ENCODE measurements around the gene ANGPTL4. TPM values are rescaled to one million over a fixed set of nuclear protein-coding genes. Genes with fewer than 3 reads are reported as not detected.

Gene ANGPTL4
- total RNA-seq, 1 experiment from 2014 or later: not detected

DNA sequence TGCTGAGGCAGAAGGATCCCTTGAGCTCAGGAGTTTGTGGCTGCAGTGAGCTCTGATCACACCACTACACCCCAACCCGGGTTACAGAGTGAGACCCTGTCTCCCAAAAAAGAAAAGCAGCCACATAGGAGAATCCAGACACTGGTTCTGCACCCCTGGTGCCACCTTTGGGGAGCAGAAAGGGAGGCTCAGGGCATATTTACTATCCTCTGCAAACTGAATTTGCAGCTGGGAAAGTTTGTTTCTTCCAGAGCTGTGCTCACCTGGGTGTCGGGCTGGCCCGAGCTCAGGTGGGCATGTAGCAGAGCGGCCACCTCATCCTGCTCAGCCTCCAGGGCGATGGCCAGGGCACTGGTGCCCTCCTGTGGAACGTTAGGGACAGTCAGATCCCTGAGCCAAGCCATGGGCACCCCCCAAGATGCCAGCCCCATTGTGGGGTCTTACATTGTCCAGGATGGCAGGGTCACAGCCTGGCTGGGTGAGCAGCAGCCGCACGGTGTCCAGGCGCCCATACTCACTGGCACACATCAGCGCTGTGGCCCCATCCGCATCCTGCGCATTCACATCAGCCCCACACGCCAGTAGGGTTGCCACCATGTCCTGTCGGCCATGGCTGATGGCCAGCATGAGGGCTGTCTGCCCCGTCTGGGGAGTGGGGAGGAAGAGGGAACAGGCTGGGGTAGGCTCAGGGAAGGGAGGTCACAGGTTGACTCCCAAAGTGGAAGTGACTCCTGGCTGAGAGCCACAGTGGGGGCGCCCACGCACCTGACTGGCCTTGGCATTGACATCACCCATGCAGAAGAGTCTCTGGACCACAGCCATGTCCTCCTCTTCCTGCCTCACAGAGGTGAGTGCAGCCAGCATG, 39.5 kb upstream of the ANGPTL4 start:
- DNase-seq: no peak
- peaks cover 51% of the 10 kb centered on the region; the same call in 1 of the 2 replicates for H3F3A ChIP-seq (ENCODE audit: insufficient read depth, low read depth)
- no peaks in the 10 kb centered on the region for H3K27me3 ChIP-seq (ENCODE audit: insufficient read depth, low read depth)
- no peak for TF ChIP-seq EZH2 (IDR thresholded peaks at IDR 0.05; ENCODE audit: low read depth)
- TF ChIP-seq, protein P1, sequence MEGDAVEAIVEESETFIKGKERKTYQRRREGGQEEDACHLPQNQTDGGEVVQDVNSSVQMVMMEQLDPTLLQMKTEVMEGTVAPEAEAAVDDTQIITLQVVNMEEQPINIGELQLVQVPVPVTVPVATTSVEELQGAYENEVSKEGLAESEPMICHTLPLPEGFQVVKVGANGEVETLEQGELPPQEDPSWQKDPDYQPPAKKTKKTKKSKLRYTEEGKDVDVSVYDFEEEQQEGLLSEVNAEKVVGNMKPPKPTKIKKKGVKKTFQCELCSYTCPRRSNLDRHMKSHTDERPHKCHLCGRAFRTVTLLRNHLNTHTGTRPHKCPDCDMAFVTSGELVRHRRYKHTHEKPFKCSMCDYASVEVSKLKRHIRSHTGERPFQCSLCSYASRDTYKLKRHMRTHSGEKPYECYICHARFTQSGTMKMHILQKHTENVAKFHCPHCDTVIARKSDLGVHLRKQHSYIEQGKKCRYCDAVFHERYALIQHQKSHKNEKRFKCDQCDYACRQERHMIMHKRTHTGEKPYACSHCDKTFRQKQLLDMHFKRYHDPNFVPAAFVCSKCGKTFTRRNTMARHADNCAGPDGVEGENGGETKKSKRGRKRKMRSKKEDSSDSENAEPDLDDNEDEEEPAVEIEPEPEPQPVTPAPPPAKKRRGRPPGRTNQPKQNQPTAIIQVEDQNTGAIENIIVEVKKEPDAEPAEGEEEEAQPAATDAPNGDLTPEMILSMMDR (conservative IDR thresholded peaks at IDR 0.05): no peak; the same call in 1 of the 2 replicates
- BruUV-seq (replicated peaks): no TSS peak
- H3K27ac ChIP-seq: no peak overlapping the region
- ChIA-PET CTCF (no interaction called here), POLR2A (ENCODE audit: unreplicated experiment) (no interaction called here)
- peaks cover 25% of the 10 kb centered on the region for H3K36me3 ChIP-seq (ENCODE audit: low read depth)
- H3K9me2 ChIP-seq (ENCODE audit: insufficient read depth): no peaks in the 10 kb centered on the region
- H3K9me3 ChIP-seq (ENCODE audit: insufficient read depth, low read depth): no peaks in the 10 kb centered on the region
- peaks cover 20% of the 10 kb centered on the region for H3K4me1 ChIP-seq (replicated peaks; ENCODE audit: insufficient read depth)
- peaks cover 24% of the 10 kb centered on the region for H4K20me1 ChIP-seq (ENCODE audit: insufficient read depth)
- peaks cover 44% of the 10 kb centered on the region for H3K79me2 ChIP-seq (ENCODE audit: low read depth)
- H2AFZ ChIP-seq: no peak overlapping the region
- H3K4me2 ChIP-seq: 0 out of 2 replicates have a peak overlapping the region, but pooled peaks have one; percentile 99
- H3K4me3 ChIP-seq: no peak overlapping the region
- intact Hi-C loops (cut with micrococcal nuclease; ENCODE audit: unreplicated experiment): no loop called here

DNA sequence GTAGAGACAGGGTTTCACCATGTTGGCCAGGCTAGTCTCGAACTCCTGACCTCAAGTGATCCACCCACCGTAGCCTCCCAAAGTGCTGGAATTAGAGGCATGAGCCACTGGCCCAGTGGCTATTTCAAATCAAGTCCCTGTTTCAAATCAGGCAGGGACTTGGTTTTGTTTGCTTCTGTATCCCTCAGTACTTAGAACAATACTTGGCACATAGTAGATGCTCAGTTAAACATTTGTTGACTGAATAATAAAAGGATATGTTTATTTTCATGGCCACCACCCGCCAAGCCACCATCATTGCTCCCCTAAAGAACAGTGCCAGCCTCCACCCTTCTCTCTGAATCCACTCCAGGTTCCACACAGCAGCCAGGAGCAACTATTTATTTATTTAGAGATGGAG, 38.5 kb upstream of the ANGPTL4 start:
- H3K79me2 ChIP-seq (ENCODE audit: low read depth): peaks cover 34% of the 10 kb centered on the region
- H4K20me1 ChIP-seq (ENCODE audit: insufficient read depth): peaks cover 24% of the 10 kb centered on the region
- POLR2A ChIA-PET (ENCODE audit: unreplicated experiment): no interaction called here
- H3K4me3 ChIP-seq: no peak overlapping the region
- no peaks in the 10 kb centered on the region for H3K9me3 ChIP-seq (ENCODE audit: insufficient read depth, low read depth)
- no peaks in the 10 kb centered on the region for H3K9me2 ChIP-seq (ENCODE audit: insufficient read depth)
- H3K27me3 ChIP-seq (ENCODE audit: insufficient read depth, low read depth): no peaks in the 10 kb centered on the region
- BruUV-seq (replicated peaks): no TSS peak
- H3K4me2 ChIP-seq: no peak overlapping the region
- TF ChIP-seq, protein P1 (conservative IDR thresholded peaks at IDR 0.05): no peak
- TF ChIP-seq EZH2 (IDR thresholded peaks at IDR 0.05; ENCODE audit: low read depth): no peak
- H3K4me1 ChIP-seq (replicated peaks; ENCODE audit: insufficient read depth): peaks cover 11% of the 10 kb centered on the region
- no peak overlapping the region for H2AFZ ChIP-seq
- CTCF ChIA-PET: no interaction called here
- H3K27ac ChIP-seq: no peak overlapping the region
- peaks cover 48% of the 10 kb centered on the region; the same call in 1 of the 2 replicates for H3F3A ChIP-seq (ENCODE audit: insufficient read depth, low read depth)
- peaks cover 25% of the 10 kb centered on the region for H3K36me3 ChIP-seq (ENCODE audit: low read depth)
- intact Hi-C loops (cut with micrococcal nuclease; ENCODE audit: unreplicated experiment): no loop called here
- DNase-seq: no peak

DNA sequence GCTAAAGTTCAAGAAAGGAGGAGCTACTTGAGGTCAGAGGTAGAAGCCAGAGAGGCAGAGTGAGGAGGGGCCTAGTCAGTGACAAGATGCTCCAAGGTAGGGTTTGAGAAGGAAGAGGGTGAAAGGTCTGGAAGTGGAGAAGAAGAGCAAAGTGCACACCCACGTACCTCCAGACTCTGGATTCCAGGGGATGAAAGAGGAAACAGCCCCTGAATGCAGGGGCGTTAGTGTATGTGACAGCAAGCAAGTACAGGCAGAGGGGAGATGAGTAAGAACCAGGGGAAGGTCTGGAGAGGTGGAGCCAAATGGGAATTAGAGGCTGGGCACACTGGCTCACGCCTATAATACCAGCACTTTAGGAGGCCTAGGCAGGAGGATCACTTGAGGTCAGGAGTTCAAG, 34.0 kb upstream of the ANGPTL4 start:
- intact Hi-C loops (cut with micrococcal nuclease; ENCODE audit: unreplicated experiment): no loop called here
- TF ChIP-seq, protein P1 (conservative IDR thresholded peaks at IDR 0.05): no peak
- TF ChIP-seq EZH2 (IDR thresholded peaks at IDR 0.05; ENCODE audit: low read depth): no peak
- Histone ChIP-seq H4K20me1 (ENCODE audit: insufficient read depth) (no peaks in the 10 kb centered on the region), H3K4me3 (no peak overlapping the region), H3K4me2 (no peak overlapping the region), H3K9me2 (ENCODE audit: insufficient read depth) (no peaks in the 10 kb centered on the region), H3K27me3 (ENCODE audit: insufficient read depth, low read depth) (no peaks in the 10 kb centered on the region), H2AFZ (no peak overlapping the region), H3K36me3 (ENCODE audit: low read depth) (no peaks in the 10 kb centered on the region), H3K9me3 (ENCODE audit: insufficient read depth, low read depth) (no peaks in the 10 kb centered on the region), H3K27ac (no peak overlapping the region), H3F3A (ENCODE audit: insufficient read depth, low read depth) (peaks cover 21% of the 10 kb centered on the region; the same call in 1 of the 2 replicates), H3K79me2 (ENCODE audit: low read depth) (no peaks in the 10 kb centered on the region), H3K4me1 (replicated peaks; ENCODE audit: insufficient read depth) (no peaks in the 10 kb centered on the region)
- no TSS peak for BruUV-seq (replicated peaks)
- ChIA-PET POLR2A (ENCODE audit: unreplicated experiment) (no interaction called here), CTCF (no interaction called here)
- DNase-seq: no peak

Measured in PC-9 (cell line).